ENCODE measurements around the gene LIMD2. TPM values are rescaled to one million over a fixed set of nuclear protein-coding genes. Genes with fewer than 3 reads are reported as not detected.

LIMD2 gene
- total RNA-seq, 4 donors from 2014 or later = 0.97 to 2.8 (median 1.5) TPM

DNA sequence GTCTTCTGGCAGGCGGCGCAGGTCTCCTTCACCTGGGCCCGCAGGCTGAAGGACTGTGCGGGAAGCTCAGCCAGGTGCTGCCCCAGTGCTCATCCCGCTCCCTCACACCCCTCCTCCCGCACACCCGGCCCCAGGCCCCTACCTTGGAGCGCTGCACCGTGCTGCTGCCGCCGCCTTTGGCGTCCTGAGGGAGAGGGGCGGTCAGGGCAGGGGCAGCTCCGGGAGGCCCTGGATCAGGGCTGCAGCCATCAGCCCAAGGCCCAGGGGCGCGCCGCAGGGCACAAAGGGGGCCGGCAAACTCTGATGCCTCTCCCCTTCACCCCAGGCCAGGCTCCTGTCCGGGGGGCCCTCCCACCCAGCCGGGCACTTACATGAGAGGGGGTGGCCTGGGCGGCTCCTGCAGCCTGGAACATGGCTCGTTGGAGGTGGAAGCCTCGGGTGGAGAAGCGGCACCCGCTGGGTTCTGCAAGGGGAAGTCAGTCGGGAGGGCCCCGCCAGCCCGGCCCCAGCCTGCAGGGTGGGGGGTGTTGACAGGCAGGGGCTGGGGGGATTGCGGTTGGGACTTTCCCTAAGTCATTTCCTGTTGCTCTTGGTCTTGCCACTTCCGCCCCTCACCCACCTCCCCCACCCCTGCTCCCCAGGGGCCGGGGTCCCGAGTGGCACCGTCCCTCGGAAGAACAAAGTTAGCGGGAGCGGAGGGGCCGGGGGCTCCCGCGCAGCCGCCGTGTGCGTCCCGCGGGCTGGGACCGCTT, 863 bp downstream of the LIMD2 start:
- Histone ChIP-seq H3K36me3 (peaks cover 0 to 19% of the 10 kb centered on the region in 2 donors), H3K27me3 (peaks cover 5 to 20% (median 10%) of the 10 kb centered on the region in 3 donors), H3K9me3 (no peaks in the 10 kb centered on the region), H3K4me1 (peaks cover 17 to 24% of the 10 kb centered on the region in 2 donors), H3K4me3 (peak overlapping the region; percentile 25 to 54 (median 52)), H3K27ac (peak overlapping the region in 2 of 4 donors; percentile 22 to 26)
- TF ChIP-seq POLR2A (IDR thresholded peaks at IDR 0.05) = no peak
- ATAC-seq (no peak), DNase-seq (no peak)
- intact Hi-C loops (cut with DNase I; ENCODE audit: low total_unique reads) (loop anchor here (5.0 kb wide), 2 partner anchors 77 to 272 kb away; partner anchors contain the start of gene MAP3K3), in situ Hi-C loops (cut with MboI; ENCODE audit: low sequenced_read_pairs in 4 of 4) (no loop called here)

DNA sequence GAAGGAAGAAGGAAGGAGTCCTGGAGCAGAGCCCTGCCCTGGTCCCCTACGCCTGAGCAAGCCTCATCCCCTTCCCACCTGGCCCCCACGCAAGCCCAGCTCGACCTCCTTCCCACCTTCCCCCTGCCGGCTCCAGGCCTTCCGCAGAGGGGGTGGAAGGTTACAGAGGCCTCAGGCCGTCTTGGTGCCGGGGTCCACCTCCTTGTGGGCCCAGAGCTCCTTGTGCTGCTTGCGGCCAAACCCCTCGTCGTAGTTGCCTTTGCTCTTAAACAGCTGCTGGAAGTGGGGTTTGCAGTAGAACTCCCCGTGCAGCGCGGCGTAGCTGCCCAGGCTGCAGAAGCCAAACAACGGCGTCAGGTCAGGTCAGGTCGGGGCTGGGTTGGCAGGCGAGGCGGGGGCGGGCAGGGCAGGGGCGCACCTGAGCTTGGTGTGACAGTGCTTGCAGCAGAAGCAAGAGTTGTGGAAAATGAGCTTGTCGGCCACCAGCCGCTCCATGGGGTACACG, 1.5 kb downstream of the LIMD2 start:
- TF ChIP-seq POLR2A (IDR thresholded peaks at IDR 0.05) = no peak
- Histone ChIP-seq H3K4me1 (peaks cover 17 to 24% of the 10 kb centered on the region in 2 donors), H3K4me3 (peak overlapping the region in 1 of 4 donors; percentile 51), H3K9me3 (no peaks in the 10 kb centered on the region), H3K27ac (no peak overlapping the region), H3K27me3 (peaks cover 5 to 20% (median 10%) of the 10 kb centered on the region in 3 donors), H3K36me3 (peaks cover 0 to 19% of the 10 kb centered on the region in 2 donors)
- ATAC-seq = no peak
- intact Hi-C loops (cut with DNase I; ENCODE audit: low total_unique reads) (loop anchor here (5.0 kb wide), 2 partner anchors 76 to 271 kb away; partner anchors contain the start of gene MAP3K3), in situ Hi-C loops (cut with MboI; ENCODE audit: low sequenced_read_pairs in 4 of 4) (no loop called here)
- DNase-seq = no peak

GRCh38 chr17:63697341-63698286, 2.3 kb downstream of the LIMD2 start:
- intact Hi-C loops (cut with DNase I; ENCODE audit: low total_unique reads) = loop anchor here (5.0 kb wide), 2 partner anchors 75 to 270 kb away; partner anchors contain the start of gene MAP3K3
- in situ Hi-C loops (cut with MboI; ENCODE audit: low sequenced_read_pairs in 4 of 4) = no loop called here
- Histone ChIP-seq H3K27me3 (peaks cover 5 to 20% (median 10%) of the 10 kb centered on the region in 3 donors), H3K9me3 (no peaks in the 10 kb centered on the region), H3K4me1 (peaks cover 17 to 24% of the 10 kb centered on the region in 2 donors), H3K27ac (no peak overlapping the region), H3K4me3 (no peak overlapping the region), H3K36me3 (peaks cover 0 to 19% of the 10 kb centered on the region in 2 donors)
- TF ChIP-seq POLR2A (IDR thresholded peaks at IDR 0.05) = no peak
- TF ChIP-seq, protein P1, sequence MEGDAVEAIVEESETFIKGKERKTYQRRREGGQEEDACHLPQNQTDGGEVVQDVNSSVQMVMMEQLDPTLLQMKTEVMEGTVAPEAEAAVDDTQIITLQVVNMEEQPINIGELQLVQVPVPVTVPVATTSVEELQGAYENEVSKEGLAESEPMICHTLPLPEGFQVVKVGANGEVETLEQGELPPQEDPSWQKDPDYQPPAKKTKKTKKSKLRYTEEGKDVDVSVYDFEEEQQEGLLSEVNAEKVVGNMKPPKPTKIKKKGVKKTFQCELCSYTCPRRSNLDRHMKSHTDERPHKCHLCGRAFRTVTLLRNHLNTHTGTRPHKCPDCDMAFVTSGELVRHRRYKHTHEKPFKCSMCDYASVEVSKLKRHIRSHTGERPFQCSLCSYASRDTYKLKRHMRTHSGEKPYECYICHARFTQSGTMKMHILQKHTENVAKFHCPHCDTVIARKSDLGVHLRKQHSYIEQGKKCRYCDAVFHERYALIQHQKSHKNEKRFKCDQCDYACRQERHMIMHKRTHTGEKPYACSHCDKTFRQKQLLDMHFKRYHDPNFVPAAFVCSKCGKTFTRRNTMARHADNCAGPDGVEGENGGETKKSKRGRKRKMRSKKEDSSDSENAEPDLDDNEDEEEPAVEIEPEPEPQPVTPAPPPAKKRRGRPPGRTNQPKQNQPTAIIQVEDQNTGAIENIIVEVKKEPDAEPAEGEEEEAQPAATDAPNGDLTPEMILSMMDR (IDR thresholded peaks at IDR 0.05 in 4 of 5, conservative IDR thresholded peaks at IDR 0.05 in 1 of 5) = peak in 4 of 5 experiments; percentile 29 to 62 (median 47)
- peak in 1 of 2 donors; percentile 47 for ATAC-seq
- DNase-seq = peak in 1 of 2 donors; percentile 52

GRCh38 chr17:63696381-63696961, 3.5 kb downstream of the LIMD2 start:
- ATAC-seq = no peak

More at GRCh38 chr17:63696381-63696961, 3.5 kb downstream of the LIMD2 start:
- intact Hi-C loops (cut with DNase I; ENCODE audit: low total_unique reads) (loop anchor here (5.0 kb wide), 2 partner anchors 74 to 269 kb away; partner anchors contain the start of gene MAP3K3), in situ Hi-C loops (cut with MboI; ENCODE audit: low sequenced_read_pairs in 4 of 4) (no loop called here)
- Histone ChIP-seq H3K27me3 (peaks cover 5 to 18% (median 10%) of the 10 kb centered on the region in 3 donors), H3K4me1 (peaks cover 15 to 22% of the 10 kb centered on the region in 2 donors), H3K9me3 (no peaks in the 10 kb centered on the region), H3K27ac (no peak overlapping the region), H3K36me3 (peaks cover 0 to 30% of the 10 kb centered on the region in 2 donors), H3K4me3 (no peak overlapping the region)
- no peak for TF ChIP-seq POLR2A (IDR thresholded peaks at IDR 0.05)
- TF ChIP-seq, protein P1 (IDR thresholded peaks at IDR 0.05 in 4 of 5, conservative IDR thresholded peaks at IDR 0.05 in 1 of 5) = peak in 4 of 5 experiments; percentile 13 to 41 (median 26)
- no peak for DNase-seq
